Natural killer cell (primary cell): ENCODE measurements around the gene MRPL33. TPM values are rescaled to one million over a fixed set of nuclear protein-coding genes. Genes with fewer than 3 reads are reported as not detected.

Source experiments
- ATAC-seq, 3 donors: fragments of 150-1000 bp in 2 of 3; fragments of 200-7000 bp in 1 of 3; cut with Tn5 transposase; 1 replicate in 1 of 3; 2 replicates in 2 of 3; pipeline ENCODE4 v1.10.0; 2021; ENCODE audit warnings: mild to moderate bottlenecking in 2 of 3, moderate library complexity in 2 of 3
- DNase-seq, 2 donors: peaks; one replicate each; pipeline versions ENCODE4 v3.0.0 to v3.0.0-alpha.2; 2013 to 2021; ENCODE audit warnings: mixed read lengths in 1 of 2
- H3K27ac ChIP-seq: one replicate; pipeline ENCODE4 v1.5.1; 2013; ENCODE audit warnings: mild to moderate bottlenecking, low read length
- H3K27me3 ChIP-seq: one replicate; pipeline ENCODE4 v1.6.1; 2013; ENCODE audit warnings: low read length; ENCODE audit not compliant: control insufficient read depth, insufficient read depth
- H3K36me3 ChIP-seq: one replicate; pipeline ENCODE4 v1.6.1; 2013; ENCODE audit warnings: low read length; ENCODE audit not compliant: control insufficient read depth, insufficient read depth
- H3K4me1 ChIP-seq: one replicate; pipeline ENCODE4 v1.6.1; 2013; ENCODE audit warnings: low read length; ENCODE audit not compliant: control insufficient read depth, insufficient read depth
- H3K4me3 ChIP-seq: one replicate; pipeline ENCODE4 v1.5.1; 2013; ENCODE audit warnings: low read length
- H3K9me3 ChIP-seq: one replicate; pipeline ENCODE4 v1.6.1; 2013; ENCODE audit warnings: low read length; ENCODE audit not compliant: control insufficient read depth, insufficient read depth
- H3K27ac Mint-ChIP-seq, 2 donors: one replicate each; pipeline ENCODE4 v1.8.0; 2022; ENCODE audit warnings: mild to moderate bottlenecking in 2 of 2, mixed read lengths in 2 of 2, moderate library complexity in 1 of 2
- H3K27me3 Mint-ChIP-seq, 2 donors: one replicate each; pipeline ENCODE4 v1.8.0; 2022; ENCODE audit warnings: low read depth in 2 of 2, mixed read lengths in 2 of 2
- H3K36me3 Mint-ChIP-seq: one replicate; pipeline ENCODE4 v1.8.0; 2022; ENCODE audit warnings: mixed read lengths
- H3K4me1 Mint-ChIP-seq, 2 donors: one replicate each; pipeline ENCODE4 v1.8.0; 2022; ENCODE audit warnings: mixed read lengths in 2 of 2
- H3K4me3 Mint-ChIP-seq: one replicate; pipeline ENCODE4 v1.8.0; 2022; ENCODE audit warnings: mild to moderate bottlenecking, moderate library complexity, mixed read lengths
- H3K9me3 Mint-ChIP-seq, 2 donors: one replicate each; pipeline ENCODE4 v1.8.0; 2022; ENCODE audit warnings: mixed read lengths in 2 of 2
- WGBS: methylation state at CpG from one replicate; pipeline ENCODE4 v1.1.7; 2013; ENCODE audit warnings: missing lambda C conversion rate; ENCODE audit not compliant: insufficient coverage; 5-methylcytosine and 5-hydroxymethylcytosine counted together
- intact Hi-C: fragments of 100-400 bp; cut with micrococcal nuclease; formaldehyde crosslinking; loops from one replicate; pipeline ENCODE4 v1.14.2; 2022
- total RNA-seq, 4 donors: library from RNA; stranded (reverse); fragments of 120-200 nt in 1 of 4; gene quantifications; one replicate each; pipeline versions ENCODE4 v1.2.3 to v1.2.4, GENCODE V29; 2013 to 2022
- TF ChIP-seq, protein P1 (sequence below): fragments of 200-600 bp; IDR thresholded peaks from one replicate; pipeline ENCODE4 v1.8.0; 2022; ENCODE audit warnings: antibody characterized with exemption

Gene MRPL33
- total RNA-seq, 3 donors from 2014 or later (not counting 1 experiment from before 2014, with no cell fraction given) = 21.5 to 28.5 (median 27.3) TPM

- TF ChIP-seq, protein P1, sequence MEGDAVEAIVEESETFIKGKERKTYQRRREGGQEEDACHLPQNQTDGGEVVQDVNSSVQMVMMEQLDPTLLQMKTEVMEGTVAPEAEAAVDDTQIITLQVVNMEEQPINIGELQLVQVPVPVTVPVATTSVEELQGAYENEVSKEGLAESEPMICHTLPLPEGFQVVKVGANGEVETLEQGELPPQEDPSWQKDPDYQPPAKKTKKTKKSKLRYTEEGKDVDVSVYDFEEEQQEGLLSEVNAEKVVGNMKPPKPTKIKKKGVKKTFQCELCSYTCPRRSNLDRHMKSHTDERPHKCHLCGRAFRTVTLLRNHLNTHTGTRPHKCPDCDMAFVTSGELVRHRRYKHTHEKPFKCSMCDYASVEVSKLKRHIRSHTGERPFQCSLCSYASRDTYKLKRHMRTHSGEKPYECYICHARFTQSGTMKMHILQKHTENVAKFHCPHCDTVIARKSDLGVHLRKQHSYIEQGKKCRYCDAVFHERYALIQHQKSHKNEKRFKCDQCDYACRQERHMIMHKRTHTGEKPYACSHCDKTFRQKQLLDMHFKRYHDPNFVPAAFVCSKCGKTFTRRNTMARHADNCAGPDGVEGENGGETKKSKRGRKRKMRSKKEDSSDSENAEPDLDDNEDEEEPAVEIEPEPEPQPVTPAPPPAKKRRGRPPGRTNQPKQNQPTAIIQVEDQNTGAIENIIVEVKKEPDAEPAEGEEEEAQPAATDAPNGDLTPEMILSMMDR = no peak
- DNase-seq (no peak), ATAC-seq (no peak)
- peaks cover 0 to 3% of the 10 kb centered on the region in 2 donors for H3K4me1 Mint-ChIP-seq
- Histone ChIP-seq H3K9me3 (no peaks in the 10 kb centered on the region), H3K27ac (no peak overlapping the region), H3K27me3 (no peaks in the 10 kb centered on the region), H3K4me3 (no peak overlapping the region), H3K36me3 (no peaks in the 10 kb centered on the region), H3K4me1 (peaks cover 4% of the 10 kb centered on the region)
- intact Hi-C loops = no loop called here
- no peak overlapping the region for H3K27ac Mint-ChIP-seq
- no peak overlapping the region for H3K4me3 Mint-ChIP-seq
- H3K27me3 Mint-ChIP-seq = no peaks in the 10 kb centered on the region
- H3K36me3 Mint-ChIP-seq = no peaks in the 10 kb centered on the region
- WGBS = 96% methylated on average over 2 of the region's 2 CpGs
- no peaks in the 10 kb centered on the region for H3K9me3 Mint-ChIP-seq
Measured at GRCh38 chr2:27803046-27803445, 31.5 kb downstream of the MRPL33 start.

DNA sequence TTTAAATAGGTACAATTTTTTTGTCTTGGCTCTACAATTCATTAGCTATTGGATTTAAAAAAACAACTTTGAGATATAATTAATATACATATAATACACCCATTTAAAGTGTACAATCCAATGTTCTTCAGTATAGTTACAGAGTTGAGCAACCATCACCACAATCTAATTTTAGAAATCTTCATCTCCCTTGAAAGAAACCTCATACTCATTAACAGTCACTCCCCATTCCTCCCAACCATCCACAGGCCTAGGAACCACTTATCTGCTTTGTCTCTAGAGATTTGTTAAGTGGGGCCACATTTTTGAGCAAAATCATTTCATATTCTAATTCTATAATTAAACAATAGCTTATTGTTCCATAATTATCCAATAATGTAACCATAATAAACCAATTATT is 32.6 kb downstream of the MRPL33 start:
- peaks cover 4% of the 10 kb centered on the region for H3K4me1 ChIP-seq

GRCh38 chr2:27805180-27805579 is 33.7 kb downstream of the MRPL33 start:
- TF ChIP-seq, protein P1 = no peak
- no peaks in the 10 kb centered on the region for H3K9me3 Mint-ChIP-seq
- no peaks in the 10 kb centered on the region for H3K36me3 ChIP-seq
- WGBS = 46% methylated on average over 2 of the region's 3 CpGs
- ATAC-seq (no peak), DNase-seq (no peak)
- peaks cover 4% of the 10 kb centered on the region for H3K4me1 ChIP-seq
- H3K4me3 ChIP-seq = no peak overlapping the region
- H3K27ac Mint-ChIP-seq = no peak overlapping the region
- no peak overlapping the region for H3K27ac ChIP-seq
- no peaks in the 10 kb centered on the region for H3K4me1 Mint-ChIP-seq
- intact Hi-C loops = no loop called here
- H3K36me3 Mint-ChIP-seq = no peaks in the 10 kb centered on the region
- no peaks in the 10 kb centered on the region for H3K27me3 ChIP-seq
- no peak overlapping the region for H3K4me3 Mint-ChIP-seq
- H3K27me3 Mint-ChIP-seq = no peaks in the 10 kb centered on the region
- H3K9me3 ChIP-seq = no peaks in the 10 kb centered on the region

More for the DNA sequence above, 32.6 kb downstream of the MRPL33 start:
- TF ChIP-seq, protein P1 = no peak
- Histone ChIP-seq H3K27ac (no peak overlapping the region), H3K27me3 (no peaks in the 10 kb centered on the region), H3K4me3 (no peak overlapping the region), H3K36me3 (no peaks in the 10 kb centered on the region), H3K9me3 (no peaks in the 10 kb centered on the region)
- H3K4me3 Mint-ChIP-seq = no peak overlapping the region
- no peaks in the 10 kb centered on the region for H3K27me3 Mint-ChIP-seq
- ATAC-seq (no peak), DNase-seq (no peak)
- no peaks in the 10 kb centered on the region for H3K36me3 Mint-ChIP-seq
- no peaks in the 10 kb centered on the region for H3K9me3 Mint-ChIP-seq
- intact Hi-C loops = no loop called here
- no peak overlapping the region for H3K27ac Mint-ChIP-seq
- H3K4me1 Mint-ChIP-seq = no peaks in the 10 kb centered on the region

DNA sequence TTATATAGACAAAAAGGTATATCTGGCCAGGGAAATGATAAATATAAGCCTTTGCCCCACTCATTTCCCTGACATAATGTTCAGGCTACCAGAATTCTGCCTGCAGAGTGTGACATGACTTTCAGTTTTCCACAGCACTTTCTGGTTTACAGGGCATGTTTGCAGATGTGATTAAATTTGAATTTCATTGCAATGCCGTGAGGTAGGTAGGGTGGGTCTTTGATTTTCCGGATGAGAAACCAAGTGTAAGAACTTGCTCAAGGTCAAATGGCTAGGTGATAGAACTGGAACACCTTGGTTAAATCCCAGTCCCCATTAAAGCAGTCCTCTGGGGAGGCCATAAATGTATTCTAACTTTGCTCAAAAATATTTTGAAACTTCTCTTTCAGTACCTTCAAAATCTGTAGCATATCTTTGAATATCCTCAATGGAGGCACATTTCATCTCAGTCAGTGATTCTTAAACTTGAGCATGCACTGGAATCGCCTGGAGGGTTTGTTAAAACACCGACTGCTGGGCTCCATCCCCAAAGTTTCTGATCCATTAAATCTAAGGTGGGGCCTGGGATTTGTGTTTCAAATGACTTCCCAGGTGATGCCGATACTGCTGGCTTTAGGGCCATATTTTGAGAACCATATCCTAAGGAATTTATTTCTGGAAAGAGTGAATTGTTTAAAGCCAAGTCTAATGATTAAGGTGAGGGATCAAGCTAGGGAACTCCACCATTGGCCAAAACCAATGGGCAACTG is 35.0 kb downstream of the MRPL33 start:
- intact Hi-C loops = no loop called here
- Histone ChIP-seq H3K4me1 (peaks cover 4% of the 10 kb centered on the region), H3K27me3 (no peaks in the 10 kb centered on the region), H3K4me3 (no peak overlapping the region), H3K36me3 (no peaks in the 10 kb centered on the region), H3K9me3 (no peaks in the 10 kb centered on the region), H3K27ac (no peak overlapping the region)
- 98% methylated on average over 5 of the region's 5 CpGs for WGBS
- no peak overlapping the region for H3K4me3 Mint-ChIP-seq
- no peaks in the 10 kb centered on the region for H3K27me3 Mint-ChIP-seq
- TF ChIP-seq, protein P1 = no peak
- H3K27ac Mint-ChIP-seq = no peak overlapping the region
- peaks cover 0 to 6% of the 10 kb centered on the region in 2 donors for H3K4me1 Mint-ChIP-seq
- ATAC-seq (no peak), DNase-seq (no peak)
- no peaks in the 10 kb centered on the region for H3K9me3 Mint-ChIP-seq
- no peaks in the 10 kb centered on the region for H3K36me3 Mint-ChIP-seq
